Ishikawa (cell line): Measurements from ENCODE around the gene KCNA2.

Source experiments
- CREB1 ChIP-seq: IDR thresholded peaks from 2 replicates; pipeline ENCODE4 v1.6.1; 2012; ENCODE audit warnings: low read depth
- EP300 ChIP-seq: IDR thresholded peaks from 2 replicates; pipeline ENCODE4 v1.6.1; 2012; ENCODE audit warnings: borderline replicate concordance
- FOXM1 ChIP-seq: IDR thresholded peaks from 2 replicates; pipeline ENCODE4 v1.6.1; 2012; ENCODE audit warnings: low read depth, borderline replicate concordance
- TAF1 ChIP-seq: IDR thresholded peaks from 2 replicates; pipeline ENCODE4 v1.6.1; 2012; ENCODE audit warnings: low read depth, mild to moderate bottlenecking
- TCF12 ChIP-seq: IDR thresholded peaks from 2 replicates; pipeline ENCODE4 v1.6.1; 2012; ENCODE audit warnings: low read depth
- TF ChIP-seq, protein P1 (sequence below): IDR thresholded peaks from 2 replicates; pipeline ENCODE4 v1.6.1; 2012; ENCODE audit warnings: low read depth, mild to moderate bottlenecking

DNA sequence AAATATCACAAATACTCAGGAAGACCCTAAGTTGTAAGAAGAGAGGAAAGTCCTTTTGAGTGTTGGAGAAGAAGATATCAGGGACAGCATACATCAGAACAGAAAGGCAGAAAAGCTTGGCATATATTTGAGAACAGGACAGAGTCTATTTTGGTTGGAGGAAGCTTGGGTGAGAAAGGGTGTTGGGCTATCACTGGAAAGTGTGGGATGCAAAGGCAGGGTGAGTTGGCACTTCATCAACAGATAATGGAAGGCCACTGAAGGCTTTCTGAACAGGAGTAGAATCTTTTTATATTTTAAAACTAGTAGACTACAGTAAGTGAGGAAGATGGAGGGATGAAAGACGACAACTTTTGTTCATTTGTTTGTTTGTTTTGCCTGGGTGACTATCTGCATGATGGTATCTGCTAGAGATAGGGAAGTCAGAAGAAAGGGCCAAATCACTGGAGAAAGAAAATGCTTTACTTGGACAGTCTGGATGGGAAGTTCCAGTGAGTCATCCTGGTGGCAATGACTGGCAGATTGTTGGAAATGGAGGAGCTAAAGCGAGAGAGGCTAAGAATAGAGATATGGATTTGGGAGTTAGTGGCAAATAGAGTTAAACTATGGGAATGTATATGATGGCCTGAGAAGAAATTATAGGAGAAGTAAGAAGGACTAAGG is 33.7 kb upstream of the KCNA2 start:
- TF ChIP-seq EP300 (no peak), TCF12 (no peak), CREB1 (no peak), TAF1 (no peak), FOXM1 (no peak)
- TF ChIP-seq, protein P1, sequence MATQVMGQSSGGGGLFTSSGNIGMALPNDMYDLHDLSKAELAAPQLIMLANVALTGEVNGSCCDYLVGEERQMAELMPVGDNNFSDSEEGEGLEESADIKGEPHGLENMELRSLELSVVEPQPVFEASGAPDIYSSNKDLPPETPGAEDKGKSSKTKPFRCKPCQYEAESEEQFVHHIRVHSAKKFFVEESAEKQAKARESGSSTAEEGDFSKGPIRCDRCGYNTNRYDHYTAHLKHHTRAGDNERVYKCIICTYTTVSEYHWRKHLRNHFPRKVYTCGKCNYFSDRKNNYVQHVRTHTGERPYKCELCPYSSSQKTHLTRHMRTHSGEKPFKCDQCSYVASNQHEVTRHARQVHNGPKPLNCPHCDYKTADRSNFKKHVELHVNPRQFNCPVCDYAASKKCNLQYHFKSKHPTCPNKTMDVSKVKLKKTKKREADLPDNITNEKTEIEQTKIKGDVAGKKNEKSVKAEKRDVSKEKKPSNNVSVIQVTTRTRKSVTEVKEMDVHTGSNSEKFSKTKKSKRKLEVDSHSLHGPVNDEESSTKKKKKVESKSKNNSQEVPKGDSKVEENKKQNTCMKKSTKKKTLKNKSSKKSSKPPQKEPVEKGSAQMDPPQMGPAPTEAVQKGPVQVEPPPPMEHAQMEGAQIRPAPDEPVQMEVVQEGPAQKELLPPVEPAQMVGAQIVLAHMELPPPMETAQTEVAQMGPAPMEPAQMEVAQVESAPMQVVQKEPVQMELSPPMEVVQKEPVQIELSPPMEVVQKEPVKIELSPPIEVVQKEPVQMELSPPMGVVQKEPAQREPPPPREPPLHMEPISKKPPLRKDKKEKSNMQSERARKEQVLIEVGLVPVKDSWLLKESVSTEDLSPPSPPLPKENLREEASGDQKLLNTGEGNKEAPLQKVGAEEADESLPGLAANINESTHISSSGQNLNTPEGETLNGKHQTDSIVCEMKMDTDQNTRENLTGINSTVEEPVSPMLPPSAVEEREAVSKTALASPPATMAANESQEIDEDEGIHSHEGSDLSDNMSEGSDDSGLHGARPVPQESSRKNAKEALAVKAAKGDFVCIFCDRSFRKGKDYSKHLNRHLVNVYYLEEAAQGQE, result no peak
